ENCODE measurements around the gene MAGI1.

MAGI1 gene

GRCh38 chr3:66023738-66024385 lies 14.9 kb downstream of the MAGI1 start:
- DNase-seq (ENCODE audit: low spot score), result no peak
- TF ChIP-seq CTCF (IDR thresholded peaks at IDR 0.05; ENCODE audit: borderline replicate concordance, control extremely low read depth, extremely low read depth, insufficient read depth, missing control alignments), result no peak
- in situ Hi-C loops (cut with MboI; ENCODE audit: low sequenced_read_pairs, unreplicated experiment), result no loop called here

- in situ Hi-C loops (cut with MboI; ENCODE audit: low sequenced_read_pairs, unreplicated experiment), result no loop called here
- TF ChIP-seq CTCF (IDR thresholded peaks at IDR 0.05; ENCODE audit: borderline replicate concordance, control extremely low read depth, extremely low read depth, insufficient read depth, missing control alignments), result no peak
- DNase-seq (ENCODE audit: low spot score), result no peak
Observed at GRCh38 chr3:66023229-66023628, 15.5 kb downstream of the MAGI1 start.

- no peak for TF ChIP-seq CTCF (IDR thresholded peaks at IDR 0.05; ENCODE audit: borderline replicate concordance, control extremely low read depth, extremely low read depth, insufficient read depth, missing control alignments)
- no peak for DNase-seq (ENCODE audit: low spot score)
- in situ Hi-C loops (cut with MboI; ENCODE audit: low sequenced_read_pairs, unreplicated experiment), result no loop called here
Observed at GRCh38 chr3:66021731-66022131, 17.0 kb downstream of the MAGI1 start.

GRCh38 chr3:66019896-66020295 lies 18.8 kb downstream of the MAGI1 start:
- in situ Hi-C loops (cut with MboI; ENCODE audit: low sequenced_read_pairs, unreplicated experiment), result no loop called here
- no peak for TF ChIP-seq CTCF (IDR thresholded peaks at IDR 0.05; ENCODE audit: borderline replicate concordance, control extremely low read depth, extremely low read depth, insufficient read depth, missing control alignments)
- no peak for DNase-seq (ENCODE audit: low spot score)

GRCh38 chr3:66018057-66019033 lies 20.4 kb downstream of the MAGI1 start:
- no peak for TF ChIP-seq CTCF (IDR thresholded peaks at IDR 0.05; ENCODE audit: borderline replicate concordance, control extremely low read depth, extremely low read depth, insufficient read depth, missing control alignments)
- in situ Hi-C loops (cut with MboI; ENCODE audit: low sequenced_read_pairs, unreplicated experiment), result no loop called here
- no peak for DNase-seq (ENCODE audit: low spot score)

GRCh38 chr3:66017591-66017990 lies 21.1 kb downstream of the MAGI1 start:
- no peak for DNase-seq (ENCODE audit: low spot score)
- in situ Hi-C loops (cut with MboI; ENCODE audit: low sequenced_read_pairs, unreplicated experiment), result no loop called here
- no peak for TF ChIP-seq CTCF (IDR thresholded peaks at IDR 0.05; ENCODE audit: borderline replicate concordance, control extremely low read depth, extremely low read depth, insufficient read depth, missing control alignments)

All from GM13976 (cell line).